Measurements from ENCODE around the gene MUTYH.

DNA sequence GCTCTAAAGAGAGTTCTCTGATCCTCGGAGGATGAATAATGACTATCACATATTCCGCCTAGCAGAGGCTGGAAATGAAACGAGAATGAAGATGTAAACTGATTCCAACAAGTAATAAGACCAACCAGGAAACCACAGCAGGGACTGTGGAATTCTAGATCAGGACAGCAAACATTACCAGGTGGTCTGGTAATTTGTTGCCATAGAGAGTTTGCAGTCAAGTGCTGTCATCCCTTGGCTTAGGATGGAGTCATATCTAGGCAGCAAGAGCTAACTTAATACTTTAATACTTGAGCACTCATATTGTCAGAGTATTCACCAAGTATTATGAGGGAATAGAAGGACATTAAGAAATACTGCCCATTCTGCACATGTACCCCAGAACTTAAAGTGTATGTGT lies 45.1 kb upstream of the MUTYH start:
- TF ChIP-seq, protein P1, sequence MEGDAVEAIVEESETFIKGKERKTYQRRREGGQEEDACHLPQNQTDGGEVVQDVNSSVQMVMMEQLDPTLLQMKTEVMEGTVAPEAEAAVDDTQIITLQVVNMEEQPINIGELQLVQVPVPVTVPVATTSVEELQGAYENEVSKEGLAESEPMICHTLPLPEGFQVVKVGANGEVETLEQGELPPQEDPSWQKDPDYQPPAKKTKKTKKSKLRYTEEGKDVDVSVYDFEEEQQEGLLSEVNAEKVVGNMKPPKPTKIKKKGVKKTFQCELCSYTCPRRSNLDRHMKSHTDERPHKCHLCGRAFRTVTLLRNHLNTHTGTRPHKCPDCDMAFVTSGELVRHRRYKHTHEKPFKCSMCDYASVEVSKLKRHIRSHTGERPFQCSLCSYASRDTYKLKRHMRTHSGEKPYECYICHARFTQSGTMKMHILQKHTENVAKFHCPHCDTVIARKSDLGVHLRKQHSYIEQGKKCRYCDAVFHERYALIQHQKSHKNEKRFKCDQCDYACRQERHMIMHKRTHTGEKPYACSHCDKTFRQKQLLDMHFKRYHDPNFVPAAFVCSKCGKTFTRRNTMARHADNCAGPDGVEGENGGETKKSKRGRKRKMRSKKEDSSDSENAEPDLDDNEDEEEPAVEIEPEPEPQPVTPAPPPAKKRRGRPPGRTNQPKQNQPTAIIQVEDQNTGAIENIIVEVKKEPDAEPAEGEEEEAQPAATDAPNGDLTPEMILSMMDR (IDR thresholded peaks at IDR 0.05) = no peak
- TF ChIP-seq POLR2A (IDR thresholded peaks at IDR 0.05) = no peak
